Stimulated activated CD4-positive, alpha-beta T cell treated with anti-CD3 and anti-CD28 coated beads, Interleukin-1b, Interleukin-23, amount 100 ng/mL, for 4 hours (primary cell): ENCODE data around the gene XRCC4.

ENCODE experiments used
- DNase-seq, 2 donors: peaks; one replicate each; pipeline ENCODE4 v3.0.0-alpha.2; 2020; ENCODE audit warnings: low read depth in 2 of 2

Gene XRCC4

DNA sequence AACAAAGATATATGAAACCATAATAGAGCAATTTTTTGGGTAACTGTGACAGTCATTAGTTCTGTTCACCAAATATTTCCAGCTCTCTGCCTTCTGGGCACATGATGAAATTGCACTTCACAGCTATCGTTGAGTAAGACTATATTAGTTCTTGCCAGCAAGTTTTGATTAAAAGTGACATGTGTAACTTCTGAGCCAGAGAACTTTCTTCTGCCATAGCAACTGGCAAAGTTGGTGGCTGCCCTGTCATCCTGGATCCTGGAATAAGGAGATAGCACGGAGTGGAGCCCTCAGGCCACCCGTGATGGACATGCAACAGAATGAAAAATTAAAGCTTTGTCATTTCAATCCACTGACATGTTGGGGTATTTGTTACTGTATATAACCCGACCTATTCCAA, 199.8 kb downstream of the XRCC4 start:
- DNase-seq, result no peak

DNA sequence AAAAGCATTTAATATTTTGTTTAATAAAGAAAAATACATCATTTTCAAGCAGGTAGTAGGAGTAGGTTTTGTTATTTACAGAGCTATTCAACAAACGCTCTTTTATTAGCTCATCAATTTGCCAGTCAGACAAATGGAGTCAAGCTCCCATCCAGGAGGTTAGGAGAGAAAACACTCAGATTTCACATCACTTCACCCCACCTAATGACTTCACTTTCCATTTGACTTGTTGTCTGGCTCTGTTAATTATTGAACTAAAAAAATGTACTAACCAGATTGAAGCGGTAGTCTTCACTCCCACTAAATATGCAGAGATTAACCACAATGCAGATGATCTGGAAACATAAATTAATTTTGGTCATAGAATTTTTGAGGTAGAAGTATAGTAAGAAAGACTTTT, 200.6 kb downstream of the XRCC4 start:
- no peak for DNase-seq

DNA sequence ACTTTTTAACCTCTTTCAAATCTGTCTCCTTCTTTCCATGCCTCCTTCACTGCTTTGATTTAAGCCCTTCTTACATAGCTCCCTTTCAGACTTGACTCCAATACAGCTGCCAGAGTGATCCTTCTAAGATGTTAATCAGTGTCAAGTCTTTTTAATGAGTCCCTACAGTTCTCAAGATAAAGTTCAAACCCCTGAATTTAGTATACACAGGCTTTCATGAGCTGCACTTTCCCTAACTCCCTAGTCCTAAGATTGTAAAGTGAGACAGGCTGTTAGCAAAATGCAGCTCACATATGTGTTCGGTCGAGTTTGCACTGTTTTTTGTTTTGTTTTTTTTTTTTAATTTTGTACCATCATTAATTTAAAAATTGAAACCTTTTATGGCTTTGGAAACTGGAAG, 203.8 kb downstream of the XRCC4 start:
- DNase-seq, result no peak

DNA sequence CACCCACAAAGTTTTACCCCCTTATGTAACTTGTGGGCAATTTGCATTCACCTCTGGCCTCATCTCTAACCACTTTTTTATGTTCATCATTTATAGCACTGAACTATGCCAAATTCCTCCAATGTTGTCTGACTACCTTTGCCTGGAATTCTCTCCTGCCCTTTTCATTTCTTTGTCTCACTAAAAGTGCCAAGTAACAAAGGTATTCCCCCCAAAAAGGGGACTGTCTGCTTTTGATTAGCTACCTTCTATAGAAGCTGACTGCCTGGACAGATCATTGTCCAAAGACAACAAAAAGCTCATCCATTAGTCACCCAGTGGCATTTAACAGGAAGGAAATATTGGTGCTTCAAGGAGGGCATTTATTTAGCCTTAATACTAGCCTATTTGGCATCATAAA, 204.3 kb downstream of the XRCC4 start:
- no peak for DNase-seq

DNA sequence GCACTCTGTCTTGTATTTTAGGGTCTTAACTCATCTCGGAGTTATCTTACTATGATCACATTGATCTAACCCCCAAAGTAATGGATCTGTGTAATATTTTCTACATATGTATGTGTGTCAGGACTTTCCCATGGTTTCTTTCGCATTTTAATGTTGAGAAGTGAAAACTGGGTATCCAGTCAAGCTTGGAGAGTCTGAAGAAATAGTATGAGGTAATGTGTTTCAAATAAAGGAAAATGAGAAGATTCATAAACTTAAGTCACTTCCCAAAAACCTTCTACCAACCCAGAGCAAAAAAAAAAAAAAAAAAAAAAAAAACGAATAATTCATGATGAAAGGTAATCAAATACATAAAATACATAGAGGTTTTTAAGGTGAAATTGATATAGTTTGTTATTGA, 206.4 kb downstream of the XRCC4 start:
- no peak for DNase-seq

DNA sequence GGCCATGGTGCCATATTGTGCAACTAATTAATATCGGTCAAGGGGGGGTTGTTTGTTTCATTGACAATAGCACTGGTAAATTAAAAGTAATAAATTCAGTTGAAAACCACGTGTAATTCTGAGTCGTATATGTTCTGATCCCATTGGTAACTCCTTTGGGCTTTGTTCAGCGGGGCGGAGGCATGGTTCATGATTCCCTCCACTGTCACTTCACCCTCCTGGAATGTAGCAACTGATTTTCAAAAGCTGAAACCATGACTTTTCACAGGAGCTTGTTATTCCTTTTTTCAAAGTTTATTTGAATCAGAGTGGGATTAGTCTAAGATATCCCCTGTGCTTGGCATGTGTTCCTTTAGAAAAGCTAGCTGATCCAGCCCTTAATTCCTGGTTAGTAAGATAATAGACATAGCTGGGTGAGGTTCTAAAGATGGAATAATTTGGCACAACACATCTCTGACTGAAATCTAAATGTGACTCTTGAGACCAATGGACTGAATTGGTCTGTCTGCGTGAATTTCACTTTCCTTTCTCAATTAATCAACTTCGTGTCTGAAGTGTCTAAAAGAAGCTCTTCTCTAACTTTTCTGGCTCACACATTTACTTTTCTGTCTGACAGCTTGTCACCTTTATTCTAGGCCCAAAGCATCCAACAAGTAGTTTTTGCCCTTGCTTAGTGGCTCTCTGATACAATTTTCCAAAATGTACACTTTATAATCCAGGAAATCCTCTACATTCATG, 208.5 kb downstream of the XRCC4 start:
- no peak for DNase-seq

DNA sequence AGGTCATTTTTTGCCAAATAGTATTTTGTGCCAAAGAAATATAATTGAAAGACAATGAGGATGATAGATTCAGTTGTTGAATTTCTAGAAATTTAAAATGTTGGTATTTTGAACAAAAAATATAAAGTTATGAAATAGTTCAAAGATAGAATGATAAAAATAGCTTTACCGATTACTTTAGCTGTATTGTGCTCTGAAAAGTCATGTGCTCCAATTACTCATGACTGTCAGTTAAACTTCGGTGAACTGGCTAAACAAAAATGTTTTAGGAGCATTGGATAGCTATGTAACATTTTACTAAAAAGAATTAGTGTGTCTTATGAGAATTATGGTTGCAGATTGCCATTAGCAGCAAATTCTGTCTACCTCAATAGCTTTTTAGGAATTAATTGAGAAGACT, 216.9 kb downstream of the XRCC4 start:
- no peak for DNase-seq

DNA sequence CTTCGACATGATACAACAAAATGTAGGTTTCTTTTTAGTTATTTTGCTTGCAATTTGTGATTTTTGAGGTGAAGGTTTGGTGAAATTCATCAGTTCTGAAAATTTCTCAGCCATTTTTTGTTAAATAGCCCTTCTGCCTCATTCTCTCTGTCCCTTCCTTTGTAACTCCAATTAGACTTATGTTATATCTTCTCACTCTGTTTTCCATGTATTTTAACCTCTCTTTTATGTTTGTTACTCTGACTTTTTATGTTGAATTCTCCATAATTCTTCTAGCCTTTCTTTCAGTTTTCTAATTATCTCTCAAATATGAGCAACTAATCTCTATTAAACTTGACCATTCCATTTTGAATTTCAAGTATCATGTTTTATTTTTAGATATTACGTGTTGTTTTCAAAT, 222.0 kb downstream of the XRCC4 start:
- no peak for DNase-seq

DNA sequence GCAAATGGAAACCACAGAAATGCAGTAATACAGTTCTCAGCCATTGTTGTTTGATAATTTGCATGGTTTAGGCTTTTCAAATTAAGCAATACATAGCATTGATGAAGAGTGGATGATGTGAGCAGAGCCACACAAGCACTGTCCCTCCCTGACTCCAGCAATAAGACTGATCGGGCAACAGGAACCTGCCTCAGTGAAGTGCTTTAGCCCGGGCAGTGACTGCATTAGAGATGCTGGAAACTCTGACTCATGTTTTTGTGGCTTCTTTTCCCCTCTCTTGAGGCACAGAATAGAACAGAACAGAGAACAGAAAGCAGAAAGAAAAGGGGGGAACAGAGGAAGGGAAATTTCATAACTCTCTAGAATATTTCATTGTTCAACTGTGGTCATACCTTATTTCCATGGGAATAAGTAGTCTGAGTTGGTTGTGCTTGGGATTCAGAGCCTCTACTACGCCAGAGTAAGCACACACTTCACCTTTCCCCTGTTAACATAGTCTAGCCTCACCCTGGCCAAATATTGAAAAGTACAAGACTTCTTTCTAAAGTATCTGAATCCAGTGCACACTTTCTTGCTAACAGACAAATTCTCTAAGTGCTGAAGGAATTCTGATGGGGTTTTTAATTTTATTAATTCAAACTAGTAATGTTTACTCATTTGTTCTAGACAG, 229.4 kb downstream of the XRCC4 start:
- DNase-seq, result no peak

DNA sequence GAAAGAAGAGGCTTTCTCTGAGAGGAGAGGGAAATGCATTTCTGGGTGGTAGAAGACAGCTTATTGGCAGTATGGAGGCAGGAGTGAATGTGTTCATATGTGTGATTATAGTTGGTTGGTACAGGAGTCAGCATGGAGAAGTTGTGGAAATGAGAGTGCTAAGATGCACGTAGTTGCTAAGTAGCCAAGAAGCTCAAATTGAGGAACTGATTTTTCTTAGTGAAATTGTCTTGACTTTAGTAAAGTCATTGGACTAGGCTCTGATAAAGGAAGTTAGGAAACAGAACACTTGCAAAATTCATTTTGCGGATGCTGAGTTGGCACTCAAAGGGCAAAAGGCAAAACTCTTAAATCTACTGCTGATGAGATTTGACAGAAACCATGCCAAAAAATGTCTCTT, 235.3 kb downstream of the XRCC4 start:
- no peak for DNase-seq

DNA sequence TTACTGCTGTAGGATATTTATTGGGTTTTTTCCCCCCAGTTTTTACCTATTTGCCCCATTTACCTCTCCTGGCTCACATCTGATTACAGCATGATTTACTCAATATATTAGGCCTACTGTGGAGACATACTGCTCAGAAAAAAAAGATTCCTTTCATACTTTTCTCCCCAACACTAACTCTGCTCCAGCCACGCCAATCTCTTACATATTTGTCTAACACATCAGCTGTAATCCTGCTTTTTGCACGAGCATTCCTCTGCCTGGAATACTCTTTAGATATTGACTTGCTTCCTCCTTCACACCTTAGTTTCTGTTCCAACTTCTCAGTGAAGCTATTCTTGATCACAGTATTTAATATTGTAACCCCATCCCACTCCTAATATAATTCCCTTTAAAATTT, 236.1 kb downstream of the XRCC4 start:
- DNase-seq, result no peak

DNA sequence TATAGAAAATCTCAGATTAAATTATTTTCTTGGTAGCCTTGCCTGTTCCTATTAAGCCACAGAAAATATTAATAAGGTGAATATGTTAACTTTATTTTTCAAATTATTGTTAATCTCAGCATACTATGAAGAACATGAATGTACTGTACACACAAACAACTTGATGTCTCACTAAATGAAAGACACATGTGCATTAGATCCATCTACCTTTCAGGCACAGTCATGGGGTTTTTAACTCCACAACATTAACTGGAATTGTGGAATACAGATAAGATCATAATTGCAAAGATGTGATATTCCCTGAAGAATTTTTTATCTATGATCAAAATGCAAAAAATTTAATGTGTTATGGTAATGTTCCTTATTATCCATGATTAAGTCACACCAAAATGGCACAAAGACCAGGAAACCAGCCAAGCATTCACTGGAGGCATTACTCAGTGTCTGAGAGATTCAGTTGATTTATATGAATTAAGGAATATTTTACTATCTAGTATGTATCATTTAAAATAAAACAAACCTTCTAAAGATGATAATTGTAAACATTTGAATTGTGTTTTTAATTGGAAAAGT, 244.2 kb downstream of the XRCC4 start:
- DNase-seq, result no peak

DNA sequence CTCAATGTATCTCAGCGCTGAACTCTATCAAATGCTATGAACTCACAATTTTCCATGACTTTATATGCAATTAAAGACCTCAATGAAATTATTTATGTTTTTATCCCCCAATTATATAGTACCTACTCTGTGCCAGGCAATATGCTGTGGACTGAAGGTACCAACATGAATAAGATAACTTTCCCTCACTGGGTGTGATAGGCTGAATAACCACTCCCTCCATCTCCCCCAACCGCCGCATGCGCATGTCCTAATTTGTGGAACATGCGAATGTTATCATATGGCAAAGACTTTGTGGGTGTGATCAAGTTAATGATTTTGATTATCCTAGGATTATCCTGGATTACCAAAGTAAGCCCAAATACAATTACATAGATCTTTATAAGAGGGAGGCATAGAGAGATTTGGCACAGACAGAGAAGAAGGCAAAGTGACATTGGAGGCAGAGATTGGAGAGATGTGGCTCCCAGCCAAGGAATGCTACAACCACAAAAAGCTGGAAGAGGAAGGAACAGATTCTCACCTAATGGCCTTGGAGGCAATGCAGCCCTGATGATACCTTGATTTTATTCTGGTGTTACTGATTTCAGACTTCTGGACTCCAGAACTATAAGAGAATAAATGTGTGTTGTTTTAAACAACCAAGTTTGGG, 245.1 kb downstream of the XRCC4 start:
- no peak for DNase-seq

DNA sequence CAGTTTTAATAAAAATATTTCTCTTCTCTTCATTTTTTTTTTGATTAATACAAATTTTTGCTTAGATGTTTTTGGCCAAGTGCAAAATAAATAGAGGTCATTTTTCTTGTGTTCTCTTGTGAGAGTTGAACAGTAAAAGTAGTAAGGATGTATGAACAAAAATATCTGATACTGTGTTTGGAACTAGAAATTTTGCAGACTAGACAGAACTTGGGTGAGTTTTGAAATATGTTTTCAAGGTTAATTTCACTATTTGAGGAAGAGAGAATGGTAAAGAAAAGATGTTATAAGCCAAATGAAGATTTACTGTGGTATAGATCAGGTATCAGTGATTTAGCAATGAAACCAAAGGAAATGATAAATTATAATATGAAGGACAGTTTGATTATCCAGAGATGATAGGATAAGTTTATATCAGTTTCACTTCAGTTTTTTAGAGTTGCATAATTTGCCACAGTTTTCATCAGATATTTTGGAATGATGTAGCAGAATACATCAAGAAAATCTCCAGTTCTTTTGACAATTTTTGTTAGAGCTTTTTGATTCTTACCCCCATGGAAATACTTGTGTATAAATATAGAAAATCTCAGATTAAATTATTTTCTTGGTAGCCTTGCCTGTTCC, 246.3 kb downstream of the XRCC4 start:
- DNase-seq, result no peak

DNA sequence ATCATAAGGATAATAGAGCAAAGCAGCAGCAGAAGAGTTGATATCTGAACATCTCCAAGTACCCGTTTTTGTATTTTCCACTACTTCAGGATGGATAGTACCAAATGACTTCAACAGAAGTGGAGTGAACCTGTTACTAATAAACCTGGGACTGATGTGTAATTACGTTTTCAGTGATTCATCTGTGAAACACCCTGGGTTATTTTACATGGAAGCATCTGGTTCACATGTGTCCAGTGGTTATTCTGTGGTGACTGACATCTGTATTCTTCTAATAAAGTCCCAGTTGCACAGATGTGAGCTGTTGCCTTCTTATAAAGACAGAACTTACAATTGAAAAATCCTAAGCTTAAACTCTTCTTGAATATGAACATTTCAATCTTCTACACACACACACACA, 254.5 kb downstream of the XRCC4 start:
- DNase-seq, result no peak

DNA sequence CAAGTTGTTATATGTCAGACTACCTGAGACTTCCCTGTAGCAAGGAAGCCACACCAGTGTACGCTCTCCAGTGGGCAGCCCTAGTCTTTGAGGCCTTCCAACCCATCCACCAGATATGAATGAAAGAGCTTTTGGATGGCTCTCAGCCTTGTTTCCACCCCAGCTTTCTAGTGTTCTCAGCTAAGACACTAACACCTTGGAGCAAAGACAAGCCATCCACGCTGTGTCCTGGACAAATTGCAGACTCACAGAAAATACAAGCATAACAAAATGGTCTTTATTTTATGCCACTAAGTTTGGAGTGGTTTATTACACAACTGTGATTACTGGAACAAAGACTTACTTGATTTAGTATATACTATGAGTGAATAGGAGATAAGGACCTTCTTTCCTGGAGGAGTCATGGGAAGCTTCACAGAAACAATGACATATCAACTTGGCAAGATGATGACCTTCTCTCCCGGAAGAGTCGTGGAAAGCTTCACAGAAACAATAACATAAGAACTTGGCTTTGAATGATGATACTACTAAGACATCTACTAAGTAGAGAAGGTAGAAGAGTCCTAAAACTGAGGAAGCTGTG, 260.2 kb downstream of the XRCC4 start:
- no peak for DNase-seq

DNA sequence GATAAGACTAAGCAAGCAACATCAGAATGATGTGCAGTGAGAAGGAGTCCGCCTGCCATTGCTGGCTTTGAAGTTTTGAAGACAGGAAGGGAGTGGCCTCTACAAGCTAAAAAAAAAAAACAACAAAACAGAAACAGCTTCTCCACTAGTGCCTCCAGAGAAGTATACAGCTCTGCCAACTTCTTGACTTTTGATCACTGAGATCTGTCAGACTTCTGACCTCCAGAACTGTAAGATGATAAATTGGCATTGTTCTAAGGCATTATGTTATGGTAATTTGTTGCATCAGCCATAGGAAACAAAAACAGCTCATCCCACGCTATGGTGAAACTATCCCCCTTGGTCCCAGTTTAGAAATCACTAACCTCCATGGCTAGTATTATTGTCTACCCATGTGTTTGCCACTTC, 263.2 kb downstream of the XRCC4 start:
- no peak for DNase-seq

DNA sequence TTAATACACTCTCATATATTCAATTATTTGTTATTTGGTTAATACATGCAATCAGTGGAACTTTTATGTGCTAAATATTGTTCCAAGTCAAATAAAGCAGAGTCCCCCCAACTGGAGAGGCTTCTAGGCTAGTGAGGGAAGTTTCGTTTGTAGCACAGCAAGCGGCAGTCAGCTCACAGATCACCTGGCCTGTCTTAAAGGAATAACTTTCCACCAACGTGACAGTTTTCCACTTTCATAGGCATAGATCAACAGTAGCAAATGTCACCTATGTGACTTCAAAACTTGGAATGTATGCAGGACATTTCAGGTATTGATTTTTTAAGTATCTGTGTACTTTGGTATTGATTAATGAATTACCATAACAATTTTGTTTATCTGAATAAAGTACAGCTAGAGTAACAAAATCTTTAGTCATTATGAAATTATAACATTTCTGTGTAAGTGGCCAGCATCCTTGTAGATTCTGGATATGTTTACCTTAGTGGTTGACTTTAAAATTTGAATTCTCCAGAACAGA, 264.5 kb downstream of the XRCC4 start:
- DNase-seq, result no peak

DNA sequence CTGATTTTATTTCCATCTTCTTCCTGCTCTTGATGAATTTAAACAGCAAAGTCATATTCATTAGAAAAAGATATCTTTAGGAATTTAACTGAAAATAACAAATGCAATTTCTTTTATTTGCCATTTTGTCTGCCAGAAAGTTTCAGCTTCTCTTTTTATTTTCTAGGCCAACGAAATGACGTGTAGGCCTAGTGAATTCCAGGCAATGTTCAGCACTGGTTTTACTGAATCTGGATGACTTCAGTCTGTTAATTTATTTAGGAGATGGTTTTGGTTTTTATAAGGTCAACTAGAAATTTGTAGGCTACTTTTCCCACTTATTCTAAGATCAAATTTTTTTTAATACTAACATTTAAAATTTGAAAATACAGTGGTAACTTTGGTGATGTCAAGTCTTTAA, 265.1 kb downstream of the XRCC4 start:
- DNase-seq, result no peak

DNA sequence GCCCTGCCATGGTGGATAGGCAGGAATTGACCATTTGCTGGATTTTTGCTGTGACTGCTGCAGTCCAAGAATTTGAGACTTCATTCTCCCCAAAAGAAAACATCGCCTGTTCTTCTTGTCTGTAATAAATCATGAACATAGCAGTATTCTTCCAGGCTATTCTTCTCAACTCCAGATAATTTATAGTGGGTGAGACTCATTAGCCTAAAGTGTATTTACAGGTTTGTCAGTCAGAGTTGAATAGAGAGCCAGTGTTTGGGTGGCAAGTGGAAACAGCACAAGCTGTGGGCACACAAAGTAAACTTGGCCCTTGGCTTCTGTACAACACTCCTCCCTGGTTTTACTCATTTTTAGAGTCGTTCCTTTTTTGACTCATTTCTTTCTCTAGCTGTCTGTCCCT, 266.0 kb downstream of the XRCC4 start:
- no peak for DNase-seq

DNA sequence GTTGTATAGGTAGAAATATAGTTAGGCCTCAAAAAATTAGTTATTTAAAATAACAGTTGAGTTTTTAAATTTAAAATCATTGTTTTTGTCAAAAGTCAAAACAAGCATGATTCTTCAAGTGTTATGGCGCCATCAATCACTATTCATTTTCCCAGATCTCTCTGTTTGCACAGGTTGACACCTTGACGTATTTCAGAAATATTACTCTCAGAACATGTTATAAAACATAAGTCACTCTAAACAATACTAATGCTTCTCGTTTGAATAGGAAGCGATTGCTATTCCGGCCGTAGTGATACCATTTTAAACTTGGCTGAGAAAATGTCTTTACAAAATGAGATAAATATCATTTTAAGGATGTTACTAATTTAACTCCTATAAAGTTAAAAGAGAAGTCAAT, 268.1 kb downstream of the XRCC4 start:
- DNase-seq, result no peak

DNA sequence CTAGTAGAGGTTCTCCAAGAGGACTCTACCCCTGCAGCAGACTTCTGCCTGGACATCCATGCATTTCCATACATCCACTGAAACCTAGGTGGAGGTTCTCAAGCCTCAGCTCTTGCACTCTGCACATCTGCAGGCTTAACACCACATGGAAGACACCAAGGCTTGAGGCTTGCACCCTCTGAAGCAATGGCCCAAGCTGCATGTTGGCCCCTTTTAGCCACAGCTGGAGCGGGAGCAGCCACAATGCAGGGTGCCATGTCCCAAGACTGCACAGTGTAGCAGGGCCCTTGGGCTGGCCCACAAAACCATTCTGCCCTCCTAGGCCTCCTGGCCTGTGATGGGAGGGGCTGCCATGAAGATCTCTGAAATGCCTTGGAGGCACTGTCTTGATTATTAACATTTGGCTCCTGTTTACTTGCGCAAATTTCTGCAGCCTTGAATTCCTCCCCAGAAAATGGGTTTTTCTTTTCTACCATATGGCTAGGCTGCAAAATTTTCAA, 271.0 kb downstream of the XRCC4 start:
- DNase-seq, result no peak
